Measurements from ENCODE around the gene FRMD8. TPM values are rescaled to one million over a fixed set of nuclear protein-coding genes. Genes with fewer than 3 reads are reported as not detected.

FRMD8 gene
- polyA plus RNA-seq, 1 donor (not counting 4 experiments of a cell fraction or from before 2014, with no cell fraction given) = 24.1 TPM

- Histone ChIP-seq H3K27ac (ENCODE audit: control insufficient read depth, insufficient read depth, low read length) (no peak overlapping the region), H3K4me1 (ENCODE audit: control insufficient read depth, extremely low read depth, insufficient read depth, low read length) (no peaks in the 10 kb centered on the region), H3K4me3 (ENCODE audit: control insufficient read depth in 2 of 3, extremely low read depth in 1 of 3, insufficient read depth in 2 of 3, low read depth in 1 of 3, low read length in 3 of 3) (no peak overlapping the region), H3K27me3 (ENCODE audit: control insufficient read depth, extremely low read depth, insufficient read depth, low read length) (no peaks in the 10 kb centered on the region), H3K4me2 (ENCODE audit: control insufficient read depth, extremely low read depth, insufficient read depth, low read depth, low read length) (no peak overlapping the region), H3K9me1 (ENCODE audit: control insufficient read depth, extremely low read depth, insufficient read depth, low read length) (no peaks in the 10 kb centered on the region), H4K20me1 (ENCODE audit: control insufficient read depth, extremely low read depth, insufficient read depth, low read length) (no peaks in the 10 kb centered on the region), H3K9me3 (ENCODE audit: control insufficient read depth, low read depth, low read length) (no peaks in the 10 kb centered on the region), H3K9ac (ENCODE audit: control insufficient read depth, extremely low read depth, insufficient read depth, low read length) (no peak overlapping the region), H3K79me2 (ENCODE audit: control insufficient read depth, insufficient read depth, low read length) (no peaks in the 10 kb centered on the region), H2AFZ (ENCODE audit: control insufficient read depth, low read length) (no peak overlapping the region), H3K36me3 (ENCODE audit: control insufficient read depth in 2 of 2, extremely low read depth in 1 of 2, insufficient read depth in 2 of 2, low read length in 2 of 2) (peaks cover 21 to 45% of the 10 kb centered on the region in 2 experiments)
- TF ChIP-seq EZH2 (IDR thresholded peaks at IDR 0.05; ENCODE audit: low read length) (no peak), CTCF (optimal IDR thresholded peaks at IDR 0.05 in 1 of 3, IDR thresholded peaks at IDR 0.05 in 1 of 3, conservative IDR thresholded peaks at IDR 0.05 in 1 of 3; ENCODE audit: extremely low read depth in 1 of 3, insufficient read depth in 2 of 3, low read length in 3 of 3) (no peak)
- FAIRE-seq (no peak), DNase-seq (ENCODE audit: low read depth, low spot score) (no peak)
- dilution Hi-C loops (cut with MboI; ENCODE audit: extremely low pct_ligation_motif_present, low sequenced_read_pairs) = no loop called here
Observed at GRCh38 chr11:65400307-65401072, 14.1 kb downstream of the FRMD8 start.

GRCh38 chr11:65401073-65401802, 14.8 kb downstream of the FRMD8 start:
- H2AFZ ChIP-seq (ENCODE audit: control insufficient read depth, low read length) = no peak overlapping the region
- peaks cover 21 to 46% of the 10 kb centered on the region in 2 experiments for H3K36me3 ChIP-seq (ENCODE audit: control insufficient read depth in 2 of 2, extremely low read depth in 1 of 2, insufficient read depth in 2 of 2, low read length in 2 of 2)
- TF ChIP-seq CTCF (optimal IDR thresholded peaks at IDR 0.05 in 1 of 3, IDR thresholded peaks at IDR 0.05 in 1 of 3, conservative IDR thresholded peaks at IDR 0.05 in 1 of 3; ENCODE audit: extremely low read depth in 1 of 3, insufficient read depth in 2 of 3, low read length in 3 of 3) (no peak), EZH2 (IDR thresholded peaks at IDR 0.05; ENCODE audit: low read length) (no peak)
- no peak overlapping the region for H3K4me2 ChIP-seq (ENCODE audit: control insufficient read depth, extremely low read depth, insufficient read depth, low read depth, low read length)
- DNase-seq (ENCODE audit: low read depth, low spot score) (no peak), FAIRE-seq (no peak)
- no peaks in the 10 kb centered on the region for H3K9me1 ChIP-seq (ENCODE audit: control insufficient read depth, extremely low read depth, insufficient read depth, low read length)
- dilution Hi-C loops (cut with MboI; ENCODE audit: extremely low pct_ligation_motif_present, low sequenced_read_pairs) = no loop called here
- no peaks in the 10 kb centered on the region for H3K27me3 ChIP-seq (ENCODE audit: control insufficient read depth, extremely low read depth, insufficient read depth, low read length)
- H4K20me1 ChIP-seq (ENCODE audit: control insufficient read depth, extremely low read depth, insufficient read depth, low read length) = no peaks in the 10 kb centered on the region
- H3K4me1 ChIP-seq (ENCODE audit: control insufficient read depth, extremely low read depth, insufficient read depth, low read length) = no peaks in the 10 kb centered on the region
- no peaks in the 10 kb centered on the region for H3K79me2 ChIP-seq (ENCODE audit: control insufficient read depth, insufficient read depth, low read length)
- no peaks in the 10 kb centered on the region for H3K9me3 ChIP-seq (ENCODE audit: control insufficient read depth, low read depth, low read length)
- no peak overlapping the region for H3K27ac ChIP-seq (ENCODE audit: control insufficient read depth, insufficient read depth, low read length)
- H3K4me3 ChIP-seq (ENCODE audit: control insufficient read depth in 2 of 3, extremely low read depth in 1 of 3, insufficient read depth in 2 of 3, low read depth in 1 of 3, low read length in 3 of 3) = no peak overlapping the region
- no peak overlapping the region for H3K9ac ChIP-seq (ENCODE audit: control insufficient read depth, extremely low read depth, insufficient read depth, low read length)
